ENCODE data around the gene SLC9C1.

- no peak for TF ChIP-seq EZH2phosphoT487 (IDR thresholded peaks at IDR 0.05; ENCODE audit: low read depth, severe bottlenecking, unreplicated experiment)
- TF ChIP-seq CTCF (IDR thresholded peaks at IDR 0.05; ENCODE audit: poor library complexity) = no peak
These were observed 197.8 kb downstream of the SLC9C1 start for GRCh38 chr3:112096176-112096575.
